Tibial artery (tissue), 4 donors: ENCODE data around the gene LHX3.

Source experiments
- DNase-seq, 2 donors: peaks; one replicate each; pipeline ENCODE4 v3.0.0-alpha.2; 2019
- H3K27ac ChIP-seq, 2 donors: fragments of 200-600 bp; sonication (generic) in 1 of 2; 1 replicate in 1 of 2; 2 replicates in 1 of 2; pipeline ENCODE4 v1.5.1; 2018 to 2019; ENCODE audit warnings: mild to moderate bottlenecking in 1 of 2
- H3K27me3 ChIP-seq, 2 donors: fragments of 200-600 bp; sonication (generic) in 1 of 2; one replicate each; pipeline versions ENCODE4 v1.5.1 to v1.6.0; 2016 to 2019
- H3K36me3 ChIP-seq, 3 donors: fragments of 200-600 bp; sonication (generic) in 2 of 3; one replicate each; pipeline ENCODE4 v1.5.1; 2016 to 2019; ENCODE audit warnings: mild to moderate bottlenecking in 2 of 3
- H3K4me1 ChIP-seq, 4 donors: fragments of 200-600 bp; sonication (generic) in 2 of 4; 1 replicate in 3 of 4; 2 replicates in 1 of 4; pipeline ENCODE4 v1.5.1; 2016 to 2019
- H3K4me3 ChIP-seq, 2 donors: fragments of 200-600 bp; sonication (generic) in 1 of 2; 1 replicate in 1 of 2; 2 replicates in 1 of 2; pipeline ENCODE4 v1.5.1; 2018 to 2019; ENCODE audit warnings: mild to moderate bottlenecking in 2 of 2
- H3K9me3 ChIP-seq, 3 donors: fragments of 200-600 bp; sonication (generic) in 1 of 3; one replicate each; pipeline ENCODE4 v1.5.1; 2016 to 2019
- intact Hi-C: fragments of 100-400 bp; cut with DNase I; formaldehyde crosslinking; loops from one replicate; pipeline ENCODE4 v1.15.0; 2023; ENCODE audit warnings: low total_unique reads
- TF ChIP-seq, protein P1 (sequence below), 2 experiments: fragments of 200-600 bp in 1 of 2; fragments of 450-650 bp in 1 of 2; IDR thresholded peaks; one replicate each; pipeline ENCODE4 v1.5.1; 2017 to 2019; ENCODE audit warnings: antibody characterized with exemption in 2 of 2, mild to moderate bottlenecking in 1 of 2, moderate library complexity in 1 of 2

The LHX3 gene

DNA sequence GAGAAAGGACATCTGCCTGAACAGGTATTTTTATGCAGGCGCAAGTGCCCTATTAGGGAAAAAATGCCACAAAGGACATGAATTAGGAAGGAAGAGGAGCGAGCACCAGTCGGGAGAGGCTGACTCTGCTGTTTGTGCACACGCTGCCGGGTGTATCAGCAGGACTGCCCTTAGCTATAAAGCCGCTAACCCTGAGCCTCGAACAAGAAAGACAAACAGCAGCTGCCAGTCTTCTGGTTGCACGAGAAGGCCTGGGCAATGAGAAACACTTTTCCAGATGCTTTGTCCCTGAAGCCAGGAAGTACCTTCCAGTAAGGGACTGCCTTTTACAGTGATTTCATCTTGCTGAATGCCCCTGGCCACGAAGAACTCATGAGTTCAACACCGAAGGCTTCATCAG lies 28.0 kb upstream of the LHX3 start:
- TF ChIP-seq, protein P1, sequence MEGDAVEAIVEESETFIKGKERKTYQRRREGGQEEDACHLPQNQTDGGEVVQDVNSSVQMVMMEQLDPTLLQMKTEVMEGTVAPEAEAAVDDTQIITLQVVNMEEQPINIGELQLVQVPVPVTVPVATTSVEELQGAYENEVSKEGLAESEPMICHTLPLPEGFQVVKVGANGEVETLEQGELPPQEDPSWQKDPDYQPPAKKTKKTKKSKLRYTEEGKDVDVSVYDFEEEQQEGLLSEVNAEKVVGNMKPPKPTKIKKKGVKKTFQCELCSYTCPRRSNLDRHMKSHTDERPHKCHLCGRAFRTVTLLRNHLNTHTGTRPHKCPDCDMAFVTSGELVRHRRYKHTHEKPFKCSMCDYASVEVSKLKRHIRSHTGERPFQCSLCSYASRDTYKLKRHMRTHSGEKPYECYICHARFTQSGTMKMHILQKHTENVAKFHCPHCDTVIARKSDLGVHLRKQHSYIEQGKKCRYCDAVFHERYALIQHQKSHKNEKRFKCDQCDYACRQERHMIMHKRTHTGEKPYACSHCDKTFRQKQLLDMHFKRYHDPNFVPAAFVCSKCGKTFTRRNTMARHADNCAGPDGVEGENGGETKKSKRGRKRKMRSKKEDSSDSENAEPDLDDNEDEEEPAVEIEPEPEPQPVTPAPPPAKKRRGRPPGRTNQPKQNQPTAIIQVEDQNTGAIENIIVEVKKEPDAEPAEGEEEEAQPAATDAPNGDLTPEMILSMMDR (IDR thresholded peaks at IDR 0.05), result no peak
- Histone ChIP-seq H3K4me1 (no peaks in the 10 kb centered on the region), H3K36me3 (peaks cover 12 to 32% (median 22%) of the 10 kb centered on the region in 3 donors)

GRCh38 chr9:136231478-136232297 lies 26.8 kb upstream of the LHX3 start:
- Histone ChIP-seq H3K4me1 (no peaks in the 10 kb centered on the region), H3K27ac (no peak overlapping the region), H3K27me3 (no peaks in the 10 kb centered on the region), H3K4me3 (no peak overlapping the region), H3K36me3 (peaks cover 6 to 26% (median 15%) of the 10 kb centered on the region in 3 donors), H3K9me3 (no peaks in the 10 kb centered on the region)
- DNase-seq, result no peak
- TF ChIP-seq, protein P1 (IDR thresholded peaks at IDR 0.05), result no peak
- intact Hi-C loops, result no loop called here

More for the DNA sequence above, 28.0 kb upstream of the LHX3 start:
- intact Hi-C loops, result no loop called here
- H3K27ac ChIP-seq, result no peak overlapping the region
- DNase-seq, result no peak
- no peak overlapping the region for H3K4me3 ChIP-seq
- no peaks in the 10 kb centered on the region for H3K9me3 ChIP-seq
- no peaks in the 10 kb centered on the region for H3K27me3 ChIP-seq

- Histone ChIP-seq H3K9me3 (no peaks in the 10 kb centered on the region), H3K4me3 (no peak overlapping the region), H3K4me1 (no peaks in the 10 kb centered on the region), H3K27me3 (no peaks in the 10 kb centered on the region), H3K36me3 (peaks cover 5 to 17% (median 8%) of the 10 kb centered on the region in 3 donors), H3K27ac (no peak overlapping the region)
- intact Hi-C loops, result no loop called here
- TF ChIP-seq, protein P1 (IDR thresholded peaks at IDR 0.05), result no peak
- no peak for DNase-seq
Observed at GRCh38 chr9:136230773-136231172, 25.8 kb upstream of the LHX3 start.

DNA sequence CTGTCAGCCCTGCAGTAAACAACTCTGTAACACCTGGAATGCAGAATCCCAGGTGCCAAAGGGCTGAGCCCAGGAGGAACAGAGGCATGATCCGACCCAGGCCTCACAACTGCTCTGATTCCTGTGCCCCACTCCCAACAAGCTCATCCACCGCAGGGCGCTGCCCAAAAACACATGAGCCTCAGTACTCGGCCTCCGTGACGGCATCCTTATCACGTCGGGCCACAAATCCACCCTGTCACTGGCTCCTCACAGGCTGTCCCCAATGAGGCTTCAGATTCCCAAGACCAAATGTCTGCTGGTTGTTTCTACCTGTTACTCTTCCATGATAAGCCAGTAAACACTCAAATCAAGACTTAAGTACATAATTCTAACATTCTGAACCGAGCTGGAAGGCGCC lies 25.4 kb upstream of the LHX3 start:
- H3K9me3 ChIP-seq, result no peaks in the 10 kb centered on the region
- no peaks in the 10 kb centered on the region for H3K27me3 ChIP-seq
- no peak overlapping the region for H3K4me3 ChIP-seq
- intact Hi-C loops, result no loop called here
- TF ChIP-seq, protein P1 (IDR thresholded peaks at IDR 0.05), result no peak
- H3K27ac ChIP-seq, result no peak overlapping the region
- DNase-seq, result no peak
- no peaks in the 10 kb centered on the region for H3K4me1 ChIP-seq
- H3K36me3 ChIP-seq, result peaks cover 2 to 15% (median 4%) of the 10 kb centered on the region in 3 donors

DNA sequence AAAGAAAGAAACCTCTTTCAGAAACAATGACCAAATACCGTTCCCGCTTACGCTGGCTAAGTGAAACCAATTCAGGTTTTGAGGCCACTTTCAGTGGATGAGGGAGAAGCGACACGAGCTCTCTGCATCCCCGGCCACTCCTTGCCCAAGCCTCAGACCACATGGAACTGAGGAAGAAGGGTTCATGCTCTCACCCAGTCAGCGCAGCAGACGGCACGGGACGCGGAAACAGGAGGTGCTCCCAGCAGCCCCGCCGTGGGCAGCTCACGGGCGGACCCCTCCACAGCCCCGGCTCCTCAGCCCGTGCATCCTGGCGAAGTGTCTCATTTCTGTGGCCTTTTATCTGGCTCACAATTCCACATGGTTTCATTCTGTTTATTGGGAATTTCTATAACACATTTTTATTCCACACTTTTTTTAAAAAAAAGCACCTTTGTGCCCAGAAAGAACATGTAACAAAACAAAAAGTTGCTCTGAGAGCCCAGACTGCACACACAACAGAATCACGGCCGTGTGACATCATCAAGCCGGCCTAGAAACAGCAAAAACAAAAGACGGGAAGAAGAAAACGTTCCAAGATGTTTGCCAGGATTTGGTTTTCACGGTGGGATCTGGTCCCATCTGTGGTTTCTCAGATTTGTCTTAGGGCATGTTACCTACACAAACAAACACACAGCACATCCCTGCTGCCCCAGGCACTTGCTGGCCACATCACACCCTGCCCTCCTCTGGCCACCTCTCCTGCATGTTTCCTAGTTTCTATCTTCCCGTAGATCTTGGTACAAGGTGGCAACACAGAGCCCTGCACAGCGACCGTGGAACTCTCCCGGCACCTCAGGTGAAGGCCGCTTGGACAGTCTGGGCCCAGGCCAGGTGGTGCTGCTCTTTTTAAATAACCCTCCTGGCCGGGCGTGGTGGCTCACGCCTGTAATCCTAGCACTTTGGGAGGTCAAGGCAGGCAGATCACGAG lies 24.5 kb upstream of the LHX3 start:
- Histone ChIP-seq H3K9me3 (no peaks in the 10 kb centered on the region), H3K36me3 (peaks cover 0 to 16% (median 3%) of the 10 kb centered on the region in 3 donors), H3K4me3 (no peak overlapping the region), H3K27ac (no peak overlapping the region), H3K4me1 (no peaks in the 10 kb centered on the region), H3K27me3 (no peaks in the 10 kb centered on the region)
- intact Hi-C loops, result no loop called here
- no peak for DNase-seq
- TF ChIP-seq, protein P1 (IDR thresholded peaks at IDR 0.05), result no peak
